Lung (tissue), 12 donors: ENCODE measurements around the gene EMC8. TPM values are rescaled to one million over a fixed set of nuclear protein-coding genes. Genes with fewer than 3 reads are reported as not detected.

Experiments used
- ATAC-seq: fragments of 200-7000 bp; cut with Tn5 transposase; one replicate; pipeline ENCODE4 v1.9.1; 2020; ENCODE audit warnings: moderate number of reproducible peaks; ENCODE audit not compliant: insufficient read depth, low FRiP score
- DNase-seq, 3 donors: peaks; one replicate each; pipeline ENCODE4 v3.0.0-alpha.2; 2013 to 2017
- H3K27ac ChIP-seq, 2 donors: one replicate each; pipeline ENCODE4 v1.5.1; 2013; ENCODE audit warnings: mild to moderate bottlenecking in 2 of 2, moderate library complexity in 2 of 2, control low read depth in 1 of 2, inconsistent platforms in 1 of 2, low read depth in 1 of 2, low read length in 1 of 2
- H3K27me3 ChIP-seq, 3 donors: one replicate each; pipeline ENCODE4 v1.5.1; 2013; ENCODE audit warnings: low read length in 2 of 3; ENCODE audit not compliant: control insufficient read depth in 3 of 3, insufficient read depth in 3 of 3
- H3K36me3 ChIP-seq, 4 donors: one replicate each; pipeline ENCODE4 v1.5.1; 2013; ENCODE audit warnings: low read length in 4 of 4, mild to moderate bottlenecking in 1 of 4, moderate library complexity in 1 of 4; ENCODE audit not compliant: control insufficient read depth in 4 of 4, insufficient read depth in 4 of 4
- H3K4me1 ChIP-seq, 5 donors: one replicate each; pipeline ENCODE4 v1.5.1; 2013; ENCODE audit warnings: low read length in 5 of 5, mild to moderate bottlenecking in 2 of 5, moderate library complexity in 1 of 5; ENCODE audit not compliant: control insufficient read depth in 5 of 5, insufficient read depth in 5 of 5
- H3K4me3 ChIP-seq: one replicate; pipeline ENCODE4 v1.5.1; 2013; ENCODE audit warnings: mild to moderate bottlenecking, control low read depth, moderate library complexity
- H3K9ac ChIP-seq, 2 donors: one replicate each; pipeline ENCODE4 v1.5.1; 2013; ENCODE audit warnings: low read length in 2 of 2, control low read depth in 1 of 2; ENCODE audit not compliant: insufficient read depth in 1 of 2
- H3K9me3 ChIP-seq, 4 donors: one replicate each; pipeline ENCODE4 v1.5.1; 2013; ENCODE audit warnings: low read length in 3 of 4, mild to moderate bottlenecking in 1 of 4, moderate library complexity in 1 of 4; ENCODE audit not compliant: control insufficient read depth in 4 of 4, insufficient read depth in 3 of 4
- WGBS, 2 donors: extraction: QIAGEN DNeasy Blood & Tissue Kit; methylation state at CpG; one replicate each; pipeline ENCODE4 v1.1.7; 2013; 5-methylcytosine and 5-hydroxymethylcytosine counted together
- polyA plus RNA-seq, 2 donors: library from polyadenylated mRNA; stranded (reverse); fragments of 200-250 nt; gene quantifications; one replicate each; pipeline ENCODE4 v1.2.1, GENCODE V29; 2013
- total RNA-seq, 2 donors: library from RNA; depleted of rRNA in 1 of 2; stranded (reverse); fragments of >200 nt in 1 of 2; gene quantifications; one replicate each; pipeline ENCODE4 v1.2.1, GENCODE V29; 2014 to 2021
- TF ChIP-seq, protein P1 (sequence below): IDR thresholded peaks from 2 replicates; pipeline ENCODE4 v1.5.1; 2012; ENCODE audit warnings: mild to moderate bottlenecking; ENCODE audit errors: control extremely low read depth, extremely low read depth
- donor health status: control.
- donor health status: control.
- donor health status: Bipolar disorder and iron deficiency.
- donor health status: healthy.
- donor health status: DM: yes; HTN: yes; CAD: no.

The EMC8 gene
- total and polyA plus RNA-seq, 4 donors: 10.5 to 26.8 (median 17.5) TPM

- TF ChIP-seq, protein P1, sequence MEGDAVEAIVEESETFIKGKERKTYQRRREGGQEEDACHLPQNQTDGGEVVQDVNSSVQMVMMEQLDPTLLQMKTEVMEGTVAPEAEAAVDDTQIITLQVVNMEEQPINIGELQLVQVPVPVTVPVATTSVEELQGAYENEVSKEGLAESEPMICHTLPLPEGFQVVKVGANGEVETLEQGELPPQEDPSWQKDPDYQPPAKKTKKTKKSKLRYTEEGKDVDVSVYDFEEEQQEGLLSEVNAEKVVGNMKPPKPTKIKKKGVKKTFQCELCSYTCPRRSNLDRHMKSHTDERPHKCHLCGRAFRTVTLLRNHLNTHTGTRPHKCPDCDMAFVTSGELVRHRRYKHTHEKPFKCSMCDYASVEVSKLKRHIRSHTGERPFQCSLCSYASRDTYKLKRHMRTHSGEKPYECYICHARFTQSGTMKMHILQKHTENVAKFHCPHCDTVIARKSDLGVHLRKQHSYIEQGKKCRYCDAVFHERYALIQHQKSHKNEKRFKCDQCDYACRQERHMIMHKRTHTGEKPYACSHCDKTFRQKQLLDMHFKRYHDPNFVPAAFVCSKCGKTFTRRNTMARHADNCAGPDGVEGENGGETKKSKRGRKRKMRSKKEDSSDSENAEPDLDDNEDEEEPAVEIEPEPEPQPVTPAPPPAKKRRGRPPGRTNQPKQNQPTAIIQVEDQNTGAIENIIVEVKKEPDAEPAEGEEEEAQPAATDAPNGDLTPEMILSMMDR: no peak
- ATAC-seq: no peak
- 79 to 81% methylated on average over 6 of the region's 6 CpGs for WGBS, 2 donors
These were observed 25.2 kb downstream of the EMC8 start for GRCh38 chr16:85774136-85774535.

DNA sequence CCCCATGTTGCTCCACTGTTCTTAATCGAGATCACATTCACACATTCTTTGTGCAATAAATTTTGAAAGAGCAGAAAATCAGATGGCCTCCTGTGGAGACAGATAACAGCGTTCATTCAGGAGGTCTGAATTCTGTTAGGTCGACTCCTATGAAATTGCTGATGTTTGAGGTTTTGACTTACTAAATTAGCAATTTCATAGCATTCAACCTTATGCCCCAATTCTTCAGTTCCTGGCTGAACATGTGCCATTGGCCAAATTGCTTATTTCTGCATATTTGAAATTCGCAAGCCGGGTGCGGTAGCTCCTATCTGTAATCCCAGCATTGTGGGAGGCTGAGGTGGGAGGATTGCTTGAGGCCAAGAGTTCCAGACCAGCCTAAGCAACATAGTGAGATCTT lies 26.3 kb downstream of the EMC8 start:
- TF ChIP-seq, protein P1: no peak

More at GRCh38 chr16:85774136-85774535, 25.2 kb downstream of the EMC8 start:
- Histone ChIP-seq H3K9me3 (no peaks in the 10 kb centered on the region), H3K4me3 (no peak overlapping the region), H3K4me1 (peaks cover 0 to 2% (median 0%) of the 10 kb centered on the region in 5 donors), H3K36me3 (peaks cover 3 to 11% (median 8%) of the 10 kb centered on the region in 4 donors), H3K27ac (no peak overlapping the region), H3K27me3 (no peaks in the 10 kb centered on the region), H3K9ac (no peak overlapping the region)
- no peak for DNase-seq

DNA sequence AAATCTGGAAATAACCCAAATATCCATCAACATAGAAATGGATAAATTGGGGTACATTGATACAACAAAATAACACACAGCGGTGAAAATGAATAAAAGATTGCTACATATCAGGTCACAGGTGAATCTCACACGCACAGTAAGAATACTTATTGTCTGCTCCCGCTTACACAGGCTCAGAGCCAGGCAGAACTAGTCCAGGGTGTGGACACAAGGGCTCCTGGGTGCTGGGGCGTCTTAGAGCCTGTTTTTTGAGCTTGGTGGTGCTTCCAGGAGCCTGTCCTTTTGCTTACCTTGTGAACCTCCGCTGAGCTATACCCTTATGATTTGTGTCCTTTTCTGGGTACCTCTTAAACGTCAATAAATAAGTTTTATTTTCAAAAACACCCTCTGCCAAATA lies 28.6 kb downstream of the EMC8 start:
- Histone ChIP-seq H3K9me3 (no peaks in the 10 kb centered on the region), H3K27me3 (no peaks in the 10 kb centered on the region), H3K9ac (no peak overlapping the region), H3K27ac (no peak overlapping the region), H3K4me1 (no peaks in the 10 kb centered on the region), H3K4me3 (no peak overlapping the region), H3K36me3 (peaks cover 0 to 4% (median 0%) of the 10 kb centered on the region in 4 donors)
- TF ChIP-seq, protein P1: no peak
- DNase-seq: no peak
- ATAC-seq: no peak
- 94 to 97% methylated on average over 6 of the region's 6 CpGs for WGBS, 2 donors

More for the DNA sequence above, 26.3 kb downstream of the EMC8 start:
- no peak overlapping the region for H3K4me3 ChIP-seq
- no peak overlapping the region for H3K9ac ChIP-seq
- no peaks in the 10 kb centered on the region for H3K27me3 ChIP-seq
- ATAC-seq (no peak), DNase-seq (no peak)
- H3K36me3 ChIP-seq: peaks cover under 1 to 8% (median under 1%) of the 10 kb centered on the region in 4 donors
- 95 to 98% methylated on average over 6 of the region's 6 CpGs for WGBS, 2 donors
- no peaks in the 10 kb centered on the region for H3K9me3 ChIP-seq
- no peaks in the 10 kb centered on the region for H3K4me1 ChIP-seq
- H3K27ac ChIP-seq: no peak overlapping the region

DNA sequence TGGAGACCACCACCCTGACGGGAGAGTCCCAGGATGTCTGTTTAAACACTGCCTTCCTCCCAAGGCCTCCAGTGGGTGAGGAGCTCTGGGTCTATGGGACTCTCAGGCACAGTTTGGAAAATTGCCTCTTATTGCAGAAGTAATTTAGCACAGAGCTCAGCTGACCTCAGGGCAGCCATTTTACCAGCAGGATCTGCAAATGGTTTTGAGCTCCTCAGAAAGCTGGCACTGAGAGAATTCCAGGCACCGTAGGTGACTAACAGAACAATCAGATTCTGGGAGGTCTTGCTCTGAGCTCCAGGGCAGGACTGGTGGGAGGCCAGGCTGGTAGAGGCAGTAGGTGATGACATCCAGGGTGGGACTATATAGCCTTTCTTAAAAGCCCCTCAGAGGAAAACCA lies 31.1 kb downstream of the EMC8 start:
- no peaks in the 10 kb centered on the region for H3K9me3 ChIP-seq
- no peak overlapping the region for H3K4me3 ChIP-seq
- H3K36me3 ChIP-seq: no peaks in the 10 kb centered on the region
- no peak overlapping the region for H3K27ac ChIP-seq
- TF ChIP-seq, protein P1: no peak
- 68 to 73% methylated on average over 2 of the region's 2 CpGs for WGBS, 2 donors
- ATAC-seq (no peak), DNase-seq (no peak)
- H3K27me3 ChIP-seq: no peaks in the 10 kb centered on the region
- H3K9ac ChIP-seq: no peak overlapping the region
- no peaks in the 10 kb centered on the region for H3K4me1 ChIP-seq
